GM12801 (cell line): Measurements from ENCODE around the gene KIR2DL3.

Experiments used
- TF ChIP-seq, protein P1 (sequence below): IDR thresholded peaks from one replicate; pipeline ENCODE4 v1.5.1; 2011; ENCODE audit warnings: control low read depth; ENCODE audit not compliant: insufficient read length; ENCODE audit errors: extremely low read depth

The KIR2DL3 gene

GRCh38 chr19:54707962-54708361 lies 30.4 kb upstream of the KIR2DL3 start:
- TF ChIP-seq, protein P1, sequence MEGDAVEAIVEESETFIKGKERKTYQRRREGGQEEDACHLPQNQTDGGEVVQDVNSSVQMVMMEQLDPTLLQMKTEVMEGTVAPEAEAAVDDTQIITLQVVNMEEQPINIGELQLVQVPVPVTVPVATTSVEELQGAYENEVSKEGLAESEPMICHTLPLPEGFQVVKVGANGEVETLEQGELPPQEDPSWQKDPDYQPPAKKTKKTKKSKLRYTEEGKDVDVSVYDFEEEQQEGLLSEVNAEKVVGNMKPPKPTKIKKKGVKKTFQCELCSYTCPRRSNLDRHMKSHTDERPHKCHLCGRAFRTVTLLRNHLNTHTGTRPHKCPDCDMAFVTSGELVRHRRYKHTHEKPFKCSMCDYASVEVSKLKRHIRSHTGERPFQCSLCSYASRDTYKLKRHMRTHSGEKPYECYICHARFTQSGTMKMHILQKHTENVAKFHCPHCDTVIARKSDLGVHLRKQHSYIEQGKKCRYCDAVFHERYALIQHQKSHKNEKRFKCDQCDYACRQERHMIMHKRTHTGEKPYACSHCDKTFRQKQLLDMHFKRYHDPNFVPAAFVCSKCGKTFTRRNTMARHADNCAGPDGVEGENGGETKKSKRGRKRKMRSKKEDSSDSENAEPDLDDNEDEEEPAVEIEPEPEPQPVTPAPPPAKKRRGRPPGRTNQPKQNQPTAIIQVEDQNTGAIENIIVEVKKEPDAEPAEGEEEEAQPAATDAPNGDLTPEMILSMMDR: no peak

- TF ChIP-seq, protein P1: no peak
These were observed 29.5 kb upstream of the KIR2DL3 start for GRCh38 chr19:54708781-54709180.

GRCh38 chr19:54709212-54709948 lies 28.9 kb upstream of the KIR2DL3 start:
- TF ChIP-seq, protein P1: no peak

DNA sequence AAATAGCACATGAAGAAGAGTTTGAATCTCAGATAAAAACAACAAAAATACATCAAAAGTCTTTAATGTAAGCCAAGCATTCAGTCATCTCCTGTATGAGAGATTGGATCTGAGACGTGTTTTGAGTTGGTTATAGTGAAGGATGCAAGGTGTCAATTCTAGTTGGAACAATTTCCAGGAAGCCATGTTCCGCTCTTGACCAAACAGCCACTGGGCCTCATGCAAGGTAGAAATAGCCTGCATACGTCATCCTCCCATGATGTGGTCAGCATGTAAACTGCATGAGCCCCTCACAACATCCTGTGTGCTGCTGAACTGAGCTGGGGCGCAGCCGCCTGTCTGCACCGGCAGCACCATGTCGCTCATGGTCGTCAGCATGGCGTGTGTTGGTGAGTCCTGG lies 14.2 kb upstream of the KIR2DL3 start, which contains the start of gene KIR3DL3:
Gene KIR3DL3, plus strand, starts transcription at position 301 of the 400 bp plus-strand sequence. Its CDS starts 55 bp downstream, at position 356.
- TF ChIP-seq, protein P1: no peak

GRCh38 chr19:54724644-54725043 lies 13.7 kb upstream of the KIR2DL3 start:
- TF ChIP-seq, protein P1: no peak

- TF ChIP-seq, protein P1: no peak
These were observed 13.0 kb upstream of the KIR2DL3 start for GRCh38 chr19:54725321-54725720.

DNA sequence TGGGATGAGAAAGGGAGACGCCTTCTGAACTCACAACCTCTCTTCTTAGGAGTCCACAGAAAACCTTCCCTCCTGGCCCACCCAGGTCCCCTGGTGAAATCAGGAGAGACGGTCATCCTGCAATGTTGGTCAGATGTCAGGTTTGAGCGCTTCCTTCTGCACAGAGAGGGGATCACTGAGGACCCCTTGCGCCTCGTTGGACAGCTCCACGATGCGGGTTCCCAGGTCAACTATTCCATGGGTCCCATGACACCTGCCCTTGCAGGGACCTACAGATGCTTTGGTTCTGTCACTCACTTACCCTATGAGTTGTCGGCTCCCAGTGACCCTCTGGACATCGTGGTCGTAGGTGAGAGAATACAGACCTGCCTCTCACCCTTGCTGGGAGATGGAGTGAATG lies 10.8 kb upstream of the KIR2DL3 start:
- TF ChIP-seq, protein P1: no peak
